Measurements from ENCODE around the gene DYNC1LI1.

DNA sequence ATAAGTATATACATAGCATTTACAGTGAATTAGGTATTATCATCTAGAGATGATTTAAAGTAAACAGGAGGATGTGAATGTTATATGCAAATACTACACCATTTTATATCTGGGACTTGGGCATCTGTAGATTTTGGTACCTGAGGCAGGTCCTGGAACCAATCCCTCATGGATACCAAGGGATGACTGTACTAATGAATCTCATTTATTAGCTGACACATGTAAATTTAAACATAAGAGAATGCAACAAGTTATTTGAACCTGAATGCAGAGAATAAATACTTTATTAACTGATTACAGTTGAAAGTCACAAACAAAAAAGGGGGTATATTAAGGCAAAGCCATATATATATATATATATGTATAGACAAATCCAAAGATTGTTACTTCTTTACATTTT, 44.9 kb downstream of the DYNC1LI1 start:
- TF ChIP-seq, protein P1, sequence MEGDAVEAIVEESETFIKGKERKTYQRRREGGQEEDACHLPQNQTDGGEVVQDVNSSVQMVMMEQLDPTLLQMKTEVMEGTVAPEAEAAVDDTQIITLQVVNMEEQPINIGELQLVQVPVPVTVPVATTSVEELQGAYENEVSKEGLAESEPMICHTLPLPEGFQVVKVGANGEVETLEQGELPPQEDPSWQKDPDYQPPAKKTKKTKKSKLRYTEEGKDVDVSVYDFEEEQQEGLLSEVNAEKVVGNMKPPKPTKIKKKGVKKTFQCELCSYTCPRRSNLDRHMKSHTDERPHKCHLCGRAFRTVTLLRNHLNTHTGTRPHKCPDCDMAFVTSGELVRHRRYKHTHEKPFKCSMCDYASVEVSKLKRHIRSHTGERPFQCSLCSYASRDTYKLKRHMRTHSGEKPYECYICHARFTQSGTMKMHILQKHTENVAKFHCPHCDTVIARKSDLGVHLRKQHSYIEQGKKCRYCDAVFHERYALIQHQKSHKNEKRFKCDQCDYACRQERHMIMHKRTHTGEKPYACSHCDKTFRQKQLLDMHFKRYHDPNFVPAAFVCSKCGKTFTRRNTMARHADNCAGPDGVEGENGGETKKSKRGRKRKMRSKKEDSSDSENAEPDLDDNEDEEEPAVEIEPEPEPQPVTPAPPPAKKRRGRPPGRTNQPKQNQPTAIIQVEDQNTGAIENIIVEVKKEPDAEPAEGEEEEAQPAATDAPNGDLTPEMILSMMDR (IDR thresholded peaks at IDR 0.05), result no peak
- no peak for TF ChIP-seq EZH2phosphoT487 (IDR thresholded peaks at IDR 0.05; ENCODE audit: borderline replicate concordance, low read depth)
- TF ChIP-seq SIN3A (IDR thresholded peaks at IDR 0.05; ENCODE audit: borderline replicate concordance, low read depth, low read length), result no peak
- TF ChIP-seq SMC3 (IDR thresholded peaks at IDR 0.05; ENCODE audit: low read depth, low read length), result no peak
- TF ChIP-seq FOXM1 (IDR thresholded peaks at IDR 0.05; ENCODE audit: low read depth), result no peak
- TF ChIP-seq EP300 (IDR thresholded peaks at IDR 0.05; ENCODE audit: borderline replicate concordance in 1 of 2, low read depth in 1 of 2, low read length in 1 of 2), result no peak
- TF ChIP-seq YY1 (IDR thresholded peaks at IDR 0.05; ENCODE audit: low read depth), result no peak
- TF ChIP-seq RAD21 (IDR thresholded peaks at IDR 0.05; ENCODE audit: low read length), result no peak
- no peak for TF ChIP-seq GATA2 (CRISPR knock-in tag; IDR thresholded peaks at IDR 0.05)
- TF ChIP-seq, protein P2, sequence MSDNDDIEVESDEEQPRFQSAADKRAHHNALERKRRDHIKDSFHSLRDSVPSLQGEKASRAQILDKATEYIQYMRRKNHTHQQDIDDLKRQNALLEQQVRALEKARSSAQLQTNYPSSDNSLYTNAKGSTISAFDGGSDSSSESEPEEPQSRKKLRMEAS (IDR thresholded peaks at IDR 0.05; ENCODE audit: low read depth), result no peak

Data from SK-N-SH (cell line).